SU-DHL-6 (cell line): ENCODE results near the gene YIPF3.

Experiments used
- CTCF ChIP-seq: fragments of 200-600 bp; sonication (generic); IDR thresholded peaks from one replicate; pipeline ENCODE4 v1.5.1; 2017; ENCODE audit warnings: antibody characterized with exemption, mild to moderate bottlenecking, low read length, moderate library complexity; ENCODE audit not compliant: insufficient read depth, poor library complexity, severe bottlenecking
- EZH2phosphoT487 ChIP-seq: fragments of 200-600 bp; sonication (generic), shearing (Covaris generic); conservative IDR thresholded peaks from 2 replicates; pipeline ENCODE4 v1.6.1; 2018; ENCODE audit warnings: mild to moderate bottlenecking, antibody characterized with exemption, low read length, moderate library complexity, mixed read lengths

GRCh38 chr6:43490523-43490939 lies 26.2 kb downstream of the YIPF3 start:
- TF ChIP-seq EZH2phosphoT487, result no peak
- no peak for TF ChIP-seq CTCF
